Measurements from ENCODE around the gene MAEA. TPM values are rescaled to one million over a fixed set of nuclear protein-coding genes. Genes with fewer than 3 reads are reported as not detected.
"Not testable (repeated sequence)": the region's sequence is repeated elsewhere in the genome, so short reads cannot be mapped to it uniquely, and the experiment has no call there.

MAEA gene
- polyA plus RNA-seq, 4 donors: 58.6 to 83.3 (median 79.0) TPM

- no peak for DNase-seq (ENCODE audit: low read depth in 4 of 4, low spot score in 2 of 4)
These were observed 42.1 kb downstream of the MAEA start for GRCh38 chr4:1331591-1332353.

- DNase-seq (ENCODE audit: low read depth in 4 of 4, low spot score in 2 of 4): no peak
These were observed 43.0 kb downstream of the MAEA start for GRCh38 chr4:1332686-1333085.

GRCh38 chr4:1333256-1333655, 43.6 kb downstream of the MAEA start:
- DNase-seq (ENCODE audit: low read depth in 4 of 4, low spot score in 2 of 4): no peak

GRCh38 chr4:1333851-1334578, 44.3 kb downstream of the MAEA start:
- DNase-seq (ENCODE audit: low read depth in 4 of 4, low spot score in 2 of 4): not testable (repeated sequence)

- DNase-seq (ENCODE audit: low read depth in 4 of 4, low spot score in 2 of 4): no peak
These were observed 44.8 kb downstream of the MAEA start for GRCh38 chr4:1334579-1334895.

GRCh38 chr4:1335193-1335883, 45.6 kb downstream of the MAEA start:
- DNase-seq (ENCODE audit: low read depth in 4 of 4, low spot score in 2 of 4): not testable (repeated sequence)

- no peak for DNase-seq (ENCODE audit: low read depth in 4 of 4, low spot score in 2 of 4)
These were observed 46.4 kb downstream of the MAEA start for GRCh38 chr4:1336088-1336491.

GRCh38 chr4:1337376-1337831, 47.7 kb downstream of the MAEA start:
- no peak for DNase-seq (ENCODE audit: low read depth in 4 of 4, low spot score in 2 of 4)

- DNase-seq (ENCODE audit: low read depth in 4 of 4, low spot score in 2 of 4): no peak
These were observed 48.5 kb downstream of the MAEA start for GRCh38 chr4:1337951-1338751.

- no peak for DNase-seq (ENCODE audit: low read depth in 4 of 4, low spot score in 2 of 4)
These were observed 49.2 kb downstream of the MAEA start for GRCh38 chr4:1338752-1339414.

GRCh38 chr4:1339489-1339888, 49.8 kb downstream of the MAEA start:
- DNase-seq (ENCODE audit: low read depth in 4 of 4, low spot score in 2 of 4): no peak

GRCh38 chr4:1340181-1340747, 50.6 kb downstream of the MAEA start:
- DNase-seq (ENCODE audit: low read depth in 4 of 4, low spot score in 2 of 4): no peak

GRCh38 chr4:1340861-1341260, 51.2 kb downstream of the MAEA start:
- DNase-seq (ENCODE audit: low read depth in 4 of 4, low spot score in 2 of 4): no peak

GRCh38 chr4:1342003-1342402, 52.3 kb downstream of the MAEA start:
- no peak for DNase-seq (ENCODE audit: low read depth in 4 of 4, low spot score in 2 of 4)

GRCh38 chr4:1344696-1345095, 55.0 kb downstream of the MAEA start:
- DNase-seq (ENCODE audit: low read depth in 4 of 4, low spot score in 2 of 4): no peak

GRCh38 chr4:1345903-1346780, 56.5 kb downstream of the MAEA start:
- DNase-seq (ENCODE audit: low read depth in 4 of 4, low spot score in 2 of 4): peak; percentile 54 to 68 (median 62)

- peak; percentile 93 to 100 (median 99) for DNase-seq (ENCODE audit: low read depth in 4 of 4, low spot score in 2 of 4)
These were observed 57.2 kb downstream of the MAEA start, which contains the start of gene UVSSA for GRCh38 chr4:1346781-1347409. UVSSA (plus strand) TSS chr4:1347208; CDS start chr4:1348092, 884 bp downstream.

GRCh38 chr4:1347410-1347864, 57.7 kb downstream of the MAEA start:
- peak; percentile 45 to 71 (median 46) for DNase-seq (ENCODE audit: low read depth in 4 of 4, low spot score in 2 of 4)
